ENCODE results near the gene SPEN. TPM values are rescaled to one million over a fixed set of nuclear protein-coding genes. Genes with fewer than 3 reads are reported as not detected.

The SPEN gene
- total and polyA plus RNA-seq, 9 of the 15 experiments (the other 6 are each of a cell fraction or from before 2014, with no cell fraction given), result 5.7 to 87.5 (median 27.2) TPM

DNA sequence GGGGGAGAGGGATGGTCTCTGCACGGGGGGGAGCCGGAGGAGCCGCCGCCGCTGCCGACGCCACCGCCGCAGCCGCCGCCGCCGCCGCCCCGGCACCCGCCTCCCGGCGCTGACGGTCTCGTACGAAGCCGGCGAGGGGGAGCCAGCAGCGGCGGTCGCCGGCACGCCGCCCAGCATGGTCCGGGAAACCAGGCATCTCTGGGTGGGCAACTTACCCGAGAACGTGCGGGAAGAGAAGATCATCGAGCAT lies 311 bp downstream of the SPEN start (continued):
- TF ChIP-seq ZNF436 (CRISPR knock-in tag; IDR thresholded peaks at IDR 0.05), result no peak
- no peak for TF ChIP-seq ZNF77 (CRISPR knock-in tag; IDR thresholded peaks at IDR 0.05)
- TF ChIP-seq, protein P1, sequence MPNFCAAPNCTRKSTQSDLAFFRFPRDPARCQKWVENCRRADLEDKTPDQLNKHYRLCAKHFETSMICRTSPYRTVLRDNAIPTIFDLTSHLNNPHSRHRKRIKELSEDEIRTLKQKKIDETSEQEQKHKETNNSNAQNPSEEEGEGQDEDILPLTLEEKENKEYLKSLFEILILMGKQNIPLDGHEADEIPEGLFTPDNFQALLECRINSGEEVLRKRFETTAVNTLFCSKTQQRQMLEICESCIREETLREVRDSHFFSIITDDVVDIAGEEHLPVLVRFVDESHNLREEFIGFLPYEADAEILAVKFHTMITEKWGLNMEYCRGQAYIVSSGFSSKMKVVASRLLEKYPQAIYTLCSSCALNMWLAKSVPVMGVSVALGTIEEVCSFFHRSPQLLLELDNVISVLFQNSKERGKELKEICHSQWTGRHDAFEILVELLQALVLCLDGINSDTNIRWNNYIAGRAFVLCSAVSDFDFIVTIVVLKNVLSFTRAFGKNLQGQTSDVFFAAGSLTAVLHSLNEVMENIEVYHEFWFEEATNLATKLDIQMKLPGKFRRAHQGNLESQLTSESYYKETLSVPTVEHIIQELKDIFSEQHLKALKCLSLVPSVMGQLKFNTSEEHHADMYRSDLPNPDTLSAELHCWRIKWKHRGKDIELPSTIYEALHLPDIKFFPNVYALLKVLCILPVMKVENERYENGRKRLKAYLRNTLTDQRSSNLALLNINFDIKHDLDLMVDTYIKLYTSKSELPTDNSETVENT (CRISPR knock-in tag; IDR thresholded peaks at IDR 0.05), result peak; percentile 7; the same call in 1 of the 2 replicates
- TF ChIP-seq MEF2D (tag; conservative IDR thresholded peaks at IDR 0.05; ENCODE audit: low read depth), result no peak
- TF ChIP-seq TEAD2 (tag; IDR thresholded peaks at IDR 0.05), result no peak
- no peak for TF ChIP-seq NR4A1 (CRISPR knock-in tag; IDR thresholded peaks at IDR 0.05)
- no peak for TF ChIP-seq NR4A1 (tag; IDR thresholded peaks at IDR 0.05)
- no peak for TF ChIP-seq FOXK1 (CRISPR knock-in tag; IDR thresholded peaks at IDR 0.05; ENCODE audit: borderline replicate concordance)
- TF ChIP-seq GATA2 (CRISPR knock-in tag; IDR thresholded peaks at IDR 0.05), result no peak
- no peak for TF ChIP-seq SUPT5H (IDR thresholded peaks at IDR 0.05)
- TF ChIP-seq GABPB1 (CRISPR knock-in tag; IDR thresholded peaks at IDR 0.05), result no peak
- no peak for TF ChIP-seq SREBF2 (CRISPR knock-in tag; IDR thresholded peaks at IDR 0.05)
- TF ChIP-seq ETV1 (tag; conservative IDR thresholded peaks at IDR 0.05; ENCODE audit: low read depth), result no peak
- no peak for TF ChIP-seq PTRF (tag; IDR thresholded peaks at IDR 0.05)
- TF ChIP-seq ID3 (CRISPR knock-in tag; IDR thresholded peaks at IDR 0.05), result no peak
- no peak for TF ChIP-seq ID3 (tag; IDR thresholded peaks at IDR 0.05)
- no peak for TF ChIP-seq KAT7 (CRISPR knock-in tag; IDR thresholded peaks at IDR 0.05; ENCODE audit: borderline replicate concordance)
- no peak for TF ChIP-seq THRAP3 (IDR thresholded peaks at IDR 0.05; ENCODE audit: borderline replicate concordance)
- TF ChIP-seq, protein P2, sequence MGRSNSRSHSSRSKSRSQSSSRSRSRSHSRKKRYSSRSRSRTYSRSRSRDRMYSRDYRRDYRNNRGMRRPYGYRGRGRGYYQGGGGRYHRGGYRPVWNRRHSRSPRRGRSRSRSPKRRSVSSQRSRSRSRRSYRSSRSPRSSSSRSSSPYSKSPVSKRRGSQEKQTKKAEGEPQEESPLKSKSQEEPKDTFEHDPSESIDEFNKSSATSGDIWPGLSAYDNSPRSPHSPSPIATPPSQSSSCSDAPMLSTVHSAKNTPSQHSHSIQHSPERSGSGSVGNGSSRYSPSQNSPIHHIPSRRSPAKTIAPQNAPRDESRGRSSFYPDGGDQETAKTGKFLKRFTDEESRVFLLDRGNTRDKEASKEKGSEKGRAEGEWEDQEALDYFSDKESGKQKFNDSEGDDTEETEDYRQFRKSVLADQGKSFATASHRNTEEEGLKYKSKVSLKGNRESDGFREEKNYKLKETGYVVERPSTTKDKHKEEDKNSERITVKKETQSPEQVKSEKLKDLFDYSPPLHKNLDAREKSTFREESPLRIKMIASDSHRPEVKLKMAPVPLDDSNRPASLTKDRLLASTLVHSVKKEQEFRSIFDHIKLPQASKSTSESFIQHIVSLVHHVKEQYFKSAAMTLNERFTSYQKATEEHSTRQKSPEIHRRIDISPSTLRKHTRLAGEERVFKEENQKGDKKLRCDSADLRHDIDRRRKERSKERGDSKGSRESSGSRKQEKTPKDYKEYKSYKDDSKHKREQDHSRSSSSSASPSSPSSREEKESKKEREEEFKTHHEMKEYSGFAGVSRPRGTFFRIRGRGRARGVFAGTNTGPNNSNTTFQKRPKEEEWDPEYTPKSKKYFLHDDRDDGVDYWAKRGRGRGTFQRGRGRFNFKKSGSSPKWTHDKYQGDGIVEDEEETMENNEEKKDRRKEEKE (IDR thresholded peaks at IDR 0.05; ENCODE audit: borderline replicate concordance in 1 of 2, control insufficient read depth in 1 of 2, low read depth in 2 of 2, low read length in 1 of 2), result no peak
- TF ChIP-seq TAF7 (tag; IDR thresholded peaks at IDR 0.05), result no peak
- TF ChIP-seq ZBTB26 (CRISPR knock-in tag; IDR thresholded peaks at IDR 0.05), result no peak

All from K562 (cell line).